NT2/D1 (cell line): ENCODE data around the gene GEMIN5.

ENCODE experiments used
- YY1 ChIP-seq: IDR thresholded peaks from 2 replicates; pipeline ENCODE4 v1.6.1; 2011; ENCODE audit not compliant: insufficient read length, insufficient read depth
- ZNF274 ChIP-seq: IDR thresholded peaks from 2 replicates; pipeline ENCODE4 v1.6.1; 2011; ENCODE audit warnings: mild to moderate bottlenecking, low read depth, low read length

- no peak for TF ChIP-seq YY1
- no peak for TF ChIP-seq ZNF274
These were observed 24.5 kb upstream of the GEMIN5 start for GRCh38 chr5:154962494-154962893.
